Activated CD8-positive, alpha-beta memory T cell treated with anti-CD3 and anti-CD28 coated beads, Interleukin-2, amount 10 ng/mL, durations not matched to agents 7 days and 5 days (primary cell): ENCODE data around the gene VAMP5. TPM values are rescaled to one million over a fixed set of nuclear protein-coding genes. Genes with fewer than 3 reads are reported as not detected.
"Not testable (repeated sequence)": the region's sequence is repeated elsewhere in the genome, so short reads cannot be mapped to it uniquely, and the experiment has no call there.

ENCODE experiments used
- ATAC-seq: fragments of 150-1000 bp; cut with Tn5 transposase; one replicate; pipeline ENCODE4 v1.10.0; 2021; ENCODE audit warnings: moderate library complexity
- CTCF ChIA-PET: fragments of 350-600 bp; sonication (Branson Sonifier 250); formaldehyde crosslinking; loops from one replicate; lab custom pipeline; 2021; ENCODE audit warnings: antibody characterized with exemption; lab: Charles Lee
- DNase-seq: peaks from one replicate; pipeline ENCODE4 v3.0.0-alpha.2; 2020
- H3K27ac Mint-ChIP-seq: one replicate; pipeline ENCODE4 v1.8.0; 2021; ENCODE audit warnings: mild to moderate bottlenecking, mixed read lengths
- H3K27me3 Mint-ChIP-seq: one replicate; pipeline ENCODE4 v1.8.0; 2021; ENCODE audit warnings: mixed read lengths
- H3K36me3 Mint-ChIP-seq: one replicate; pipeline ENCODE4 v1.8.0; 2021; ENCODE audit warnings: mild to moderate bottlenecking, mixed read lengths
- H3K4me1 Mint-ChIP-seq: one replicate; pipeline ENCODE4 v1.8.0; 2021; ENCODE audit warnings: mixed read lengths
- H3K4me3 Mint-ChIP-seq: one replicate; pipeline ENCODE4 v1.8.0; 2021; ENCODE audit warnings: mild to moderate bottlenecking, moderate library complexity, mixed read lengths
- H3K9me3 Mint-ChIP-seq: one replicate; pipeline ENCODE4 v1.8.0; 2022; ENCODE audit warnings: low read depth, mixed read lengths
- total RNA-seq, 2 experiments: library from RNA; stranded (reverse); gene quantifications; one replicate each; pipeline ENCODE4 v1.2.3, GENCODE V29; 2021

The VAMP5 gene
- total RNA-seq, 2 experiments from 2014 or later: 84.4 to 88.4 TPM

- CTCF ChIA-PET, H3K27ac Mint-ChIP-seq, H3K4me3 Mint-ChIP-seq, H3K9me3 Mint-ChIP-seq, DNase-seq, H3K27me3 Mint-ChIP-seq, H3K36me3 Mint-ChIP-seq, ATAC-seq: not testable (repeated sequence)
- peaks cover 41% of the 10 kb centered on the region for H3K4me1 Mint-ChIP-seq
These were observed 8.1 kb downstream of the VAMP5 start for GRCh38 chr2:85592299-85592698.

- Mint-ChIP-seq H3K4me3 (no peak overlapping the region), H3K4me1 (peaks cover 37% of the 10 kb centered on the region), H3K9me3 (no peaks in the 10 kb centered on the region), H3K27ac (no peak overlapping the region), H3K27me3 (no peaks in the 10 kb centered on the region), H3K36me3 (peaks cover 8% of the 10 kb centered on the region)
- DNase-seq (no peak), ATAC-seq (no peak)
- CTCF ChIA-PET: no interaction called here
These were observed 8.8 kb downstream of the VAMP5 start for GRCh38 chr2:85593023-85593422.

- H3K9me3 Mint-ChIP-seq: no peaks in the 10 kb centered on the region
These were observed 10.6 kb downstream of the VAMP5 start for GRCh38 chr2:85594715-85595300.

GRCh38 chr2:85595301-85596025 lies 11.2 kb downstream of the VAMP5 start, which contains the start of gene RNF181:
Gene RNF181 (plus strand): TSS chr2:85595745. CDS start chr2:85595764, 19 bp downstream.
- Mint-ChIP-seq H3K27ac (peak within 1 kb of the TSS; percentile 91), H3K4me3 (peak within 1 kb of the TSS; percentile 97), H3K4me1 (peaks cover 31% of the 10 kb centered on the region), H3K27me3 (no peaks in the 10 kb centered on the region), H3K9me3 (no peaks in the 10 kb centered on the region), H3K36me3 (peaks cover 9% of the 10 kb centered on the region)
- peak; percentile 97 for DNase-seq
- peak; percentile 99 for ATAC-seq
- CTCF ChIA-PET: interaction anchor here (0.9 to 2.7 kb wide), 10 partner anchors 10 to 176 kb away, joined by 3 to 15 read pairs (median 4); partner anchors contain the start of gene C2orf68

More at GRCh38 chr2:85594715-85595300, 10.6 kb downstream of the VAMP5 start:
- peaks cover 35% of the 10 kb centered on the region for H3K4me1 Mint-ChIP-seq
- H3K36me3 Mint-ChIP-seq: peaks cover 9% of the 10 kb centered on the region
- H3K4me3 Mint-ChIP-seq: peak overlapping the region; percentile 97
- CTCF ChIA-PET: interaction anchor here (0.8 to 2.7 kb wide), 9 partner anchors 9 to 175 kb away, joined by 3 to 15 read pairs (median 4); partner anchors contain the start of gene USP39
- peak overlapping the region; percentile 91 for H3K27ac Mint-ChIP-seq
- no peak for ATAC-seq
- H3K27me3 Mint-ChIP-seq: no peaks in the 10 kb centered on the region
- no peak for DNase-seq

- peaks cover 31% of the 10 kb centered on the region for H3K4me1 Mint-ChIP-seq
- no peaks in the 10 kb centered on the region for H3K27me3 Mint-ChIP-seq
- DNase-seq (no peak), ATAC-seq (peak; percentile 6)
- peaks cover 9% of the 10 kb centered on the region for H3K36me3 Mint-ChIP-seq
- no peaks in the 10 kb centered on the region for H3K9me3 Mint-ChIP-seq
- H3K4me3 Mint-ChIP-seq: peak overlapping the region; percentile 97
- H3K27ac Mint-ChIP-seq: peak overlapping the region; percentile 91
- CTCF ChIA-PET: interaction anchor here (0.9 to 2.7 kb wide), 12 partner anchors 9 to 176 kb away, joined by 3 to 15 read pairs (median 4); partner anchors contain the start of genes C2orf68 and USP39
These were observed 11.7 kb downstream of the VAMP5 start for GRCh38 chr2:85596026-85596333.

- Mint-ChIP-seq H3K4me1 (peaks cover 31% of the 10 kb centered on the region), H3K27me3 (no peaks in the 10 kb centered on the region), H3K4me3 (peak overlapping the region; percentile 97), H3K27ac (peak overlapping the region; percentile 91), H3K9me3 (no peaks in the 10 kb centered on the region), H3K36me3 (peaks cover 9% of the 10 kb centered on the region)
- DNase-seq (no peak), ATAC-seq (no peak)
- CTCF ChIA-PET: interaction anchor here (0.9 to 2.7 kb wide), 8 partner anchors 9 to 177 kb away, joined by 3 to 15 read pairs (median 4); partner anchors contain the start of genes C2orf68 and USP39
These were observed 12.4 kb downstream of the VAMP5 start for GRCh38 chr2:85596486-85597143.

- H3K36me3 Mint-ChIP-seq: peaks cover 9% of the 10 kb centered on the region
- DNase-seq (no peak), ATAC-seq (no peak)
- H3K9me3 Mint-ChIP-seq: no peaks in the 10 kb centered on the region
- H3K27ac Mint-ChIP-seq: peak overlapping the region; percentile 91
- H3K27me3 Mint-ChIP-seq: no peaks in the 10 kb centered on the region
- CTCF ChIA-PET: interaction anchor here (1.1 to 2.7 kb wide), 4 partner anchors 8 to 40 kb away, joined by 3 to 15 read pairs (median 8); partner anchors contain the start of gene USP39
- peaks cover 35% of the 10 kb centered on the region for H3K4me1 Mint-ChIP-seq
- H3K4me3 Mint-ChIP-seq: peak overlapping the region; percentile 97
These were observed 13.0 kb downstream of the VAMP5 start for GRCh38 chr2:85597241-85597640.

- no peak for ATAC-seq
- Mint-ChIP-seq H3K4me3 (no peak overlapping the region), H3K27me3 (peaks cover 2% of the 10 kb centered on the region), H3K4me1 (peaks cover 43% of the 10 kb centered on the region), H3K27ac (no peak overlapping the region), H3K36me3 (peaks cover 8% of the 10 kb centered on the region), H3K9me3 (no peaks in the 10 kb centered on the region)
- CTCF ChIA-PET: interaction anchor here (1.3 kb wide), 1 partner anchor 38 kb away, joined by 4 read pairs; the partner anchor contains the start of gene GGCX
- DNase-seq: no peak
These were observed 14.5 kb downstream of the VAMP5 start for GRCh38 chr2:85598594-85599340.

GRCh38 chr2:85599468-85600234 lies 15.4 kb downstream of the VAMP5 start:
- no peak for DNase-seq

GRCh38 chr2:85600235-85600575 lies 16.0 kb downstream of the VAMP5 start:
- no peak for ATAC-seq
- CTCF ChIA-PET: interaction anchor here (1.0 kb wide), 1 partner anchor 23 kb away, joined by 3 read pairs; no protein-coding TSS in a partner anchor
- no peak overlapping the region for H3K4me3 Mint-ChIP-seq
- H3K27ac Mint-ChIP-seq: no peak overlapping the region
- peaks cover 2% of the 10 kb centered on the region for H3K27me3 Mint-ChIP-seq
- H3K36me3 Mint-ChIP-seq: peaks cover 8% of the 10 kb centered on the region
- DNase-seq: no peak
- peaks cover 34% of the 10 kb centered on the region for H3K4me1 Mint-ChIP-seq
- no peaks in the 10 kb centered on the region for H3K9me3 Mint-ChIP-seq

More at GRCh38 chr2:85599468-85600234, 15.4 kb downstream of the VAMP5 start:
- Mint-ChIP-seq H3K27me3 (peaks cover 2% of the 10 kb centered on the region), H3K36me3 (peaks cover 8% of the 10 kb centered on the region), H3K27ac (no peak overlapping the region), H3K9me3 (no peaks in the 10 kb centered on the region), H3K4me3 (no peak overlapping the region), H3K4me1 (peaks cover 37% of the 10 kb centered on the region)
- CTCF ChIA-PET: interaction anchor here (1.0 to 1.3 kb wide), 2 partner anchors 23 to 39 kb away, joined by 3 to 4 read pairs; partner anchors contain the start of gene GGCX
- no peak for ATAC-seq

GRCh38 chr2:85600951-85601770 lies 16.9 kb downstream of the VAMP5 start:
- CTCF ChIA-PET: interaction anchor here (0.9 to 1.0 kb wide), 2 partner anchors 11 to 24 kb away, joined by 3 to 4 read pairs; partner anchors contain the start of gene C2orf68
- no peak for DNase-seq
- H3K27me3 Mint-ChIP-seq: peaks cover 2% of the 10 kb centered on the region
- ATAC-seq: no peak
- H3K27ac Mint-ChIP-seq: no peak overlapping the region
- H3K4me3 Mint-ChIP-seq: peak overlapping the region; percentile 68
- H3K9me3 Mint-ChIP-seq: no peaks in the 10 kb centered on the region
- peaks cover 32% of the 10 kb centered on the region for H3K4me1 Mint-ChIP-seq
- peaks cover 8% of the 10 kb centered on the region for H3K36me3 Mint-ChIP-seq
